ENCODE results near the gene CNGA3.

GRCh38 chr2:98334439-98335078, 11.7 kb upstream of the CNGA3 start:
- TF ChIP-seq, protein P1, sequence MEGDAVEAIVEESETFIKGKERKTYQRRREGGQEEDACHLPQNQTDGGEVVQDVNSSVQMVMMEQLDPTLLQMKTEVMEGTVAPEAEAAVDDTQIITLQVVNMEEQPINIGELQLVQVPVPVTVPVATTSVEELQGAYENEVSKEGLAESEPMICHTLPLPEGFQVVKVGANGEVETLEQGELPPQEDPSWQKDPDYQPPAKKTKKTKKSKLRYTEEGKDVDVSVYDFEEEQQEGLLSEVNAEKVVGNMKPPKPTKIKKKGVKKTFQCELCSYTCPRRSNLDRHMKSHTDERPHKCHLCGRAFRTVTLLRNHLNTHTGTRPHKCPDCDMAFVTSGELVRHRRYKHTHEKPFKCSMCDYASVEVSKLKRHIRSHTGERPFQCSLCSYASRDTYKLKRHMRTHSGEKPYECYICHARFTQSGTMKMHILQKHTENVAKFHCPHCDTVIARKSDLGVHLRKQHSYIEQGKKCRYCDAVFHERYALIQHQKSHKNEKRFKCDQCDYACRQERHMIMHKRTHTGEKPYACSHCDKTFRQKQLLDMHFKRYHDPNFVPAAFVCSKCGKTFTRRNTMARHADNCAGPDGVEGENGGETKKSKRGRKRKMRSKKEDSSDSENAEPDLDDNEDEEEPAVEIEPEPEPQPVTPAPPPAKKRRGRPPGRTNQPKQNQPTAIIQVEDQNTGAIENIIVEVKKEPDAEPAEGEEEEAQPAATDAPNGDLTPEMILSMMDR (IDR thresholded peaks at IDR 0.05) = no peak
- TF ChIP-seq POLR2A (IDR thresholded peaks at IDR 0.05) = no peak
